Measurements from ENCODE around the gene SMAD6.

- TF ChIP-seq POLR2AphosphoS5 (IDR thresholded peaks at IDR 0.05; ENCODE audit: low read depth) (no peak), CTCF (conservative IDR thresholded peaks at IDR 0.05; ENCODE audit: low read depth in 2 of 2) (no peak), EZH2phosphoT487 (IDR thresholded peaks at IDR 0.05; ENCODE audit: unreplicated experiment) (no peak), EZH2 (IDR thresholded peaks at IDR 0.05; ENCODE audit: low read depth, unreplicated experiment) (no peak)
Observed at GRCh38 chr15:66830358-66830757, 128.3 kb downstream of the SMAD6 start.
